Osteocyte (in vitro differentiated cells): Measurements from ENCODE around the gene GPR21. TPM values are rescaled to one million over a fixed set of nuclear protein-coding genes. Genes with fewer than 3 reads are reported as not detected.

Experiments used
- DNase-seq: peaks from one replicate; pipeline ENCODE4 v3.0.0; 2021; ENCODE audit warnings: mixed read lengths; ENCODE audit not compliant: unreplicated experiment; ENCODE audit errors: extremely low spot score
- H3K27ac Mint-ChIP-seq: one replicate; pipeline ENCODE4 v1.8.0; 2021; ENCODE audit warnings: mild to moderate bottlenecking, mixed read lengths; ENCODE audit not compliant: unreplicated experiment
- H3K27me3 Mint-ChIP-seq: one replicate; pipeline ENCODE4 v1.8.0; 2021; ENCODE audit warnings: mixed read lengths; ENCODE audit not compliant: unreplicated experiment
- H3K36me3 Mint-ChIP-seq: one replicate; pipeline ENCODE4 v1.8.0; 2021; ENCODE audit warnings: mixed read lengths; ENCODE audit not compliant: unreplicated experiment
- H3K4me1 Mint-ChIP-seq: one replicate; pipeline ENCODE4 v1.8.0; 2021; ENCODE audit warnings: mixed read lengths; ENCODE audit not compliant: unreplicated experiment
- H3K4me3 Mint-ChIP-seq: one replicate; pipeline ENCODE4 v1.8.0; 2021; ENCODE audit warnings: mild to moderate bottlenecking, moderate library complexity, mixed read lengths; ENCODE audit not compliant: unreplicated experiment
- H3K9me3 Mint-ChIP-seq: one replicate; pipeline ENCODE4 v1.8.0; 2021; ENCODE audit warnings: mixed read lengths; ENCODE audit not compliant: unreplicated experiment
- CTCF ChIP-seq: fragments of 200-600 bp; sonication (generic); IDR thresholded peaks from 2 replicates; pipeline ENCODE4 v1.5.0; 2021; ENCODE audit warnings: antibody characterized with exemption, mild to moderate bottlenecking, moderate library complexity
- total RNA-seq: library from RNA; stranded (reverse); gene quantifications from 2 replicates; pipeline ENCODE4 v1.2.1, GENCODE V29; 2021

The GPR21 gene
- total RNA-seq, 1 donor from 2014 or later = 3.4 TPM

- no peaks in the 10 kb centered on the region for H3K27me3 Mint-ChIP-seq
- no peak for TF ChIP-seq CTCF
Observed at GRCh38 chr9:123061216-123061615, 27.7 kb downstream of the GPR21 start.

DNA sequence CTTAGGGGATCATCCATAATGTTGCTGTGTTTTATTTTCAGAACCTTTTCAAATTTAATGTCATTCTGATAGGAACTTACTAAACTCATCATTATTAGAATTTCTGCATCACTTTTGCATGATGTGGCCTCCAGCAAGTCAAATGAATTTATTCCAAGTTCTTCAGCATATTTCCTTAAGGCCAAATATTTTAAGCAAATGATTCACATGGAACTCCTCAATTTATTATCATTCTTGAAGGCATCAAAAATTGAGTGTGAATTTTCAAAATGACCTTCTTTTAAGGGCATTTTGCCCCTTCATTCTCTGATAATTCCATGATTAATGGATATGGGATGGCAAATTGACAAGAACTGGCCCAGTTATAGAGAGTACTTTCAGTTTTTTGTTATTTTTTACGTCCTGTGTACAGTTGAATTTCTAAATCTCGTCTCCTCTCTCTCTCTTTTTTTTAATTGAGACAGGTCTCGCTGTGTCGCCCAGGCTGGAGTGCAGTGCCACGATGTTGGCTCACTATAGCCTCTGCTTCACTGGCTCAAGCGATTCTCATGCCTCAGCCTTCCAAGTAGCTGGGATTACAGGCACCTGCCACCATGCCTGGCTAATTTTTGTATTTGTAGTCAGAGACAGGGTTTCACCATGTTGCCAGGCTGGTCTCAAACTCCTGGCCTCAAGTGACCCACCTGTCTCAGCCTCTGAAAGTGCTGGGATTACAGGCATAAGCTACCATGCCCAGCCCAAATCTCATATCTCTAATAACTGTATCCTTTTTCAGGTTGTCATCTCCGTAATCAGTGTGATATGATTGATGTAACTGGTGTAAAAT, 29.1 kb downstream of the GPR21 start:
- Mint-ChIP-seq H3K27ac (peak overlapping the region; percentile 75), H3K4me3 (peak overlapping the region; percentile 34), H3K4me1 (peaks cover 88% of the 10 kb centered on the region), H3K36me3 (peaks cover 27% of the 10 kb centered on the region), H3K9me3 (no peaks in the 10 kb centered on the region), H3K27me3 (no peaks in the 10 kb centered on the region)
- no peak for TF ChIP-seq CTCF
- no peak for DNase-seq

More at GRCh38 chr9:123061216-123061615, 27.7 kb downstream of the GPR21 start:
- H3K4me1 Mint-ChIP-seq = peaks cover 75% of the 10 kb centered on the region
- H3K27ac Mint-ChIP-seq = peak overlapping the region; percentile 75
- H3K9me3 Mint-ChIP-seq = no peaks in the 10 kb centered on the region
- H3K4me3 Mint-ChIP-seq = no peak overlapping the region
- peaks cover 15% of the 10 kb centered on the region for H3K36me3 Mint-ChIP-seq
- no peak for DNase-seq

DNA sequence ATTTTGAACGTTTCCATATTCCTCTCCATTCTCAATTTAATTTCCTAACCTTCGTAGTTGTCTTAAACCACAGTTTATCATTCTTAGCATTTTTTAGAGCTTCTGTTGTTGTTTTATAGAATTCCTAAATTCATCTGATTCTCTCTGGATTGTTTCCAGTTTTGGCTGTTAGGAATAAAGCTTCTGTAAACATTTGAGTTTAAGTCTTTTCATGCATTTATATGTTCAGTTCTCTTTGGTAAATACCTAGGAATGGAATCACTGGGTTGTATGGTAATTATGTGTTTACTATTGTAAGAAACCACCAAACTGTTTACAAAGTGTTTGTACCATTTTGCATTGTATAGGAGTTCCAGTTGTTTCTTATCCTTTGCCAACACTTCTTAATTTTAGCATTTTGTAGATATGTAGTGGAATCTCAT, 29.7 kb downstream of the GPR21 start:
- no peak overlapping the region for H3K4me3 Mint-ChIP-seq
- H3K27me3 Mint-ChIP-seq = no peaks in the 10 kb centered on the region
- no peak for DNase-seq
- peaks cover 29% of the 10 kb centered on the region for H3K36me3 Mint-ChIP-seq
- peak overlapping the region; percentile 75 for H3K27ac Mint-ChIP-seq
- TF ChIP-seq CTCF = no peak
- H3K4me1 Mint-ChIP-seq = peaks cover 95% of the 10 kb centered on the region
- no peaks in the 10 kb centered on the region for H3K9me3 Mint-ChIP-seq

DNA sequence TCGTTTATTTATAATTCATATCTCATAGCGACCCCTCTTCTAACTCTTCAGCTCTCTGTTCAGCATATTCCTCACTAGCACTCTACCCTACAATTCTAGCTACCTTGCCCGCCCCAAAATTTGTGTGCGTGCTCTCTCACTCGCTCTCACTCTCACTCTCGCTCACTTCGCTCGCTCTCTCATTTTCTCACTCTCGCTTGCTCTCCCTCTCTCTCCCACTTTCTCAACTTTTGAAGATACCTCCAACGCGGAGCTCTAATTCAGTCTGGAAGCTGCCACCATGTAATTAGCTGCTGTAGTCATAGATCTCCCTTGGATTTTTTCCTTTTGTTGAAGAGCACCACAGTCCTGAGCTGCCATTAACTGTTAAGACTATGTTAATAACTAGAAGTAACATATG, 30.4 kb downstream of the GPR21 start:
- H3K36me3 Mint-ChIP-seq = peaks cover 29% of the 10 kb centered on the region
- no peak for TF ChIP-seq CTCF
- peaks cover 96% of the 10 kb centered on the region for H3K4me1 Mint-ChIP-seq
- no peaks in the 10 kb centered on the region for H3K27me3 Mint-ChIP-seq
- H3K9me3 Mint-ChIP-seq = no peaks in the 10 kb centered on the region
- no peak for DNase-seq
- peak overlapping the region; percentile 3 for H3K4me3 Mint-ChIP-seq
- peak overlapping the region; percentile 94 for H3K27ac Mint-ChIP-seq

DNA sequence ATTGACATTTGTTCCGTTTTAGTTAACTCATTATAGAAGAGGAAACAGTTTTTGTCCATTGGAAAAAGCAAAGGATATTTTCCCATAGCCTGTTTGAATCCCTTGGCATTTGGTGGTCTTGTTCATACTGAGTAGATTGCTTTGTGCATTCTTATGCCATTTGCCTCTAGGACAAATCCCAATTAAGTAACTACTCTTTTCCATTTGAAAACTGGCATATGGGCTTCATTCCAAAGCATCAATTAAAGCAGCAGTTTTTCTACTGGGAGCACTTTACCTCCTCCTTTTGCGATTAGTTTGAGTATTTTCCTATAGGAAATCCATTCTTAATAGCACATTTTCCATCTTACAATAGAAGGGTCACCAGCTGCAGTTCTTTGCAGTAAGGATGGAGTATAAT, 31.2 kb downstream of the GPR21 start:
- TF ChIP-seq CTCF = no peak
- no peak for DNase-seq
- Mint-ChIP-seq H3K4me3 (no peak overlapping the region), H3K27me3 (no peaks in the 10 kb centered on the region), H3K4me1 (peaks cover 100% of the 10 kb centered on the region), H3K27ac (peak overlapping the region; percentile 94), H3K9me3 (no peaks in the 10 kb centered on the region), H3K36me3 (peaks cover 29% of the 10 kb centered on the region)
